DMS53 (cell line): ENCODE data around the gene EME2.

Experiments used
- DNase-seq: peaks from one replicate; lab custom pipeline; 2025; lab: John Stamatoyannopoulos, UW

Gene EME2

GRCh38 chr16:1745900-1746692, 26.5 kb upstream of the EME2 start:
- DNase-seq = no peak

- no peak for DNase-seq
Measured at GRCh38 chr16:1746693-1747195, 25.9 kb upstream of the EME2 start.

- DNase-seq = no peak
Measured at GRCh38 chr16:1747934-1748333, 24.7 kb upstream of the EME2 start.

- DNase-seq = no peak
Measured at GRCh38 chr16:1749152-1750117, 23.2 kb upstream of the EME2 start.

GRCh38 chr16:1751946-1752345, 20.7 kb upstream of the EME2 start:
- DNase-seq = no peak

GRCh38 chr16:1752853-1753252, 19.8 kb upstream of the EME2 start:
- DNase-seq = no peak

- DNase-seq = no peak
Measured at GRCh38 chr16:1754204-1754603, 18.4 kb upstream of the EME2 start.

- DNase-seq = no peak
Measured at GRCh38 chr16:1757714-1758461, 14.7 kb upstream of the EME2 start.

GRCh38 chr16:1758923-1759322, 13.7 kb upstream of the EME2 start:
- no peak for DNase-seq

GRCh38 chr16:1759511-1759910, 13.1 kb upstream of the EME2 start:
- DNase-seq = no peak

GRCh38 chr16:1760911-1761310, 11.7 kb upstream of the EME2 start:
- no peak for DNase-seq

GRCh38 chr16:1761751-1762150, 10.9 kb upstream of the EME2 start:
- no peak for DNase-seq

GRCh38 chr16:1762196-1762878, 10.3 kb upstream of the EME2 start:
- DNase-seq = no peak

GRCh38 chr16:1762879-1763520, 9.6 kb upstream of the EME2 start:
- DNase-seq = no peak

- DNase-seq = no peak
Measured at GRCh38 chr16:1763521-1764511, 8.8 kb upstream of the EME2 start.

- no peak for DNase-seq
Measured at GRCh38 chr16:1764971-1765370, 7.6 kb upstream of the EME2 start.

GRCh38 chr16:1765826-1766225, 6.8 kb upstream of the EME2 start:
- DNase-seq = no peak

- DNase-seq = no peak
Measured at GRCh38 chr16:1766231-1766630, 6.4 kb upstream of the EME2 start.

GRCh38 chr16:1766701-1767100, 5.9 kb upstream of the EME2 start:
- no peak for DNase-seq
